Mucosa of descending colon (tissue), 3 donors: Measurements from ENCODE around the gene SIK3. TPM values are rescaled to one million over a fixed set of nuclear protein-coding genes. Genes with fewer than 3 reads are reported as not detected.
A peak's percentile ranks its signal among the peaks of the same experiment; 100 is the strongest.

Experiments used
- ATAC-seq: fragments of 200-7000 bp; cut with Tn5 transposase; one replicate; pipeline ENCODE4 v1.9.1; 2020; ENCODE audit warnings: mild to moderate bottlenecking, moderate library complexity
- DNase-seq, 3 donors: peaks; one replicate each; pipeline ENCODE4 v3.0.0-alpha.2; 2020
- H3K36me3 ChIP-seq: fragments of 200-600 bp; one replicate; pipeline ENCODE4 v1.8.0; 2021; ENCODE audit warnings: low read depth, mild to moderate bottlenecking
- H3K4me1 ChIP-seq: fragments of 200-600 bp; one replicate; pipeline ENCODE4 v1.8.0; 2021; ENCODE audit warnings: low read depth, mild to moderate bottlenecking
- H3K4me3 ChIP-seq: fragments of 200-600 bp; one replicate; pipeline ENCODE4 v1.8.0; 2021; ENCODE audit warnings: mild to moderate bottlenecking
- H3K9me3 ChIP-seq: fragments of 200-600 bp; one replicate; pipeline ENCODE4 v1.8.0; 2021; ENCODE audit warnings: mild to moderate bottlenecking
- CTCF ChIP-seq: fragments of 200-600 bp; IDR thresholded peaks from one replicate; pipeline ENCODE4 v1.8.0; 2022; ENCODE audit warnings: antibody characterized with exemption, mild to moderate bottlenecking
- intact Hi-C, 2 donors: fragments of 100-400 bp; cut with DNase I in 1 of 2; cut with micrococcal nuclease in 1 of 2; formaldehyde crosslinking; loops; one replicate each; pipeline versions ENCODE4 v1.11.0 to v1.11.1; 2022; cut with DNase I, micrococcal nuclease
- total RNA-seq, 3 donors: library from RNA; stranded (reverse); fragmentation: NEBNext Ultra II Directional in 2 of 3; extraction: Animal tissue kit (Norgen Biotek cat#: 25700) in 2 of 3; gene quantifications; one replicate each; pipeline versions ENCODE4 v1.2.1 to v1.2.4, GENCODE V29; 2021 to 2023
- donor health status: DM: no; HTN: no; CAD: no; lungs with moderate emphysema.
- donor health status: DM: no; HTN: no; CAD: no.
- donor health status: DM: no; HTN: yes; CAD: no.

The SIK3 gene
- total RNA-seq, 3 donors from 2014 or later: 28.1 to 55.6 (median 41.8) TPM

- DNase-seq (no peak), ATAC-seq (peak; percentile 72)
- Histone ChIP-seq H3K4me3 (no peak overlapping the region), H3K9me3 (no peaks in the 10 kb centered on the region), H3K36me3 (no peaks in the 10 kb centered on the region), H3K4me1 (no peaks in the 10 kb centered on the region)
- no peak for TF ChIP-seq CTCF
- intact Hi-C loops: no loop called here
Measured at GRCh38 chr11:116888884-116889549, 209.2 kb downstream of the SIK3 start.

DNA sequence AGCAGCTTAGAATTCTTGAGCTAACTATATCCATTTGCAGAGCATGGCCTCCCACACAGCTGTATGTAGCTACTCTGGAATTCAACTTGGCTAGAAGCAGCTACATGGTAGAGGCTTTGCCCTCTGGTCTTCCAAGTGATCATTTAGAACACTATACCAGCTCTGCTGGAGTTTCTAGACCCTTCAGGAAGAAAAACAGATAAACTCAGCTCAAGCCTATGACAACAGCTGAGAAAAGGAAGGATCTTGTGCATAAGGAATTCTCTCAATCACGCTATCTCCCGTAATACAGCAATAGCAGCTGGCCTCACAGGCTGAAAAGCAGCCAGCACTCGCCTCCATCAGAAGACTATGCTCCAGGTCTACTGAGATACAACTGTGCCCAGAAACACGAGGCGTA is 210.2 kb downstream of the SIK3 start:
- intact Hi-C loops: no loop called here

DNA sequence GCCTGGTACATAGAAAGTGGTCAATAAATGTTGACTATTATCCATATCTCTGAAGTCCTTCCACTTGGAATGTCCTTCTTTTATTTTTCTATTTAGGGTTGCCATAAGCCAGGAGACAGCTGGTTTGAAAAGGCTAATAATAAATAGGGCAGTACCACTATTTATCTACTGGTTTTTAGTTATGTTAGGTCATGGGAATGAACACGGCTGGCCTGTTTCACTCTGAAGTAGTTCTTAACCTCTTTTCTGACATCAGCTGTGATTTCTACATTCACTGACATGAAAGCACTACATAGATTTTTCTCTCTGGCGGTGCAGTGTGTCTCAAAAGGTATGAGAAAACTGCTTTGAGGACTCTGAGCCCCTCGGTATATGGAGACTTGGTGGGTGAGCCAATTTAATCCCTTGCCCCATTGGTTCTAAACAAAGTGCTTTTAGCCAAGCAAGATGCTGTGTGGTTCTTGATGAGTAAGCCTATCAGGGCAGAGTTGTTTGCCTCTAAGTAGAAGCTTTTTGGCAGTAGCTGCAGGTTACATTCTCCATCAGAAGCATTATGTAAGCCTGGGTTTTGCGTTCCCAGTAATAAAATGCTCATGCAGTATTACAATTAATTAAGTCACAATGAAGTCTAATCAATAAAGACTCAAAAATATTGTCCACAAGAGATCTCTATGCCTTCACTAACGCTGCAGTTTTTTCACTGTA is 212.1 kb downstream of the SIK3 start:
- no peak for TF ChIP-seq CTCF
- DNase-seq: no peak
- intact Hi-C loops: no loop called here

More for the DNA sequence above, 210.2 kb downstream of the SIK3 start:
- H3K9me3 ChIP-seq: no peaks in the 10 kb centered on the region
- H3K4me1 ChIP-seq: no peaks in the 10 kb centered on the region
- DNase-seq (no peak), ATAC-seq (no peak)
- no peak for TF ChIP-seq CTCF
- H3K36me3 ChIP-seq: no peaks in the 10 kb centered on the region
- no peak overlapping the region for H3K4me3 ChIP-seq

DNA sequence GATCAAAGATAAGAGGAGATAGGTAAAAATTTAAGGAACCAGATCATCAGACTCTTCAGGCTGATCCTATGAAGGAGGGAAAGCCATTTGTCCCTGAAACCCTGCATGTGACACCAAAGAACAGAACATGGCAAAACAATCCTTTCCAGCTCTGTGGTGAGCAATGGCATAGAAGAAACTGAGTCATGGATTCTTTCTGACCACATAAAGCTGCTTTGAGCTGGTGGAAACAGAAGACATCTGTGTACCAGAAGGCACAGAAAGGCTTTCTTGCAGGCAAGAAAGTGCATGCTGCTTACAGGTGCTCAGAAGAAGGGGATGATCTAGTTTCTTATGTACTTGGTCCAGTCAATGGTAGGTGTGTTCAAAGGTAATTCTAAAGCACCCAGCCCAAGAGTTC is 215.8 kb downstream of the SIK3 start:
- intact Hi-C loops: loop anchor here in 1 of 2 donors (5.0 kb wide), 1 partner anchor 215 kb away; the partner anchor contains the start of gene SIK3

More for the DNA sequence above, 212.1 kb downstream of the SIK3 start:
- H3K36me3 ChIP-seq: no peaks in the 10 kb centered on the region
- no peaks in the 10 kb centered on the region for H3K9me3 ChIP-seq
- ATAC-seq: peak; percentile 9
- H3K4me3 ChIP-seq: no peak overlapping the region
- no peaks in the 10 kb centered on the region for H3K4me1 ChIP-seq

GRCh38 chr11:116881143-116881542 is 217.1 kb downstream of the SIK3 start:
- H3K9me3 ChIP-seq: no peaks in the 10 kb centered on the region
- H3K4me1 ChIP-seq: no peaks in the 10 kb centered on the region
- no peak for ATAC-seq
- intact Hi-C loops: loop anchor here in 1 of 2 donors (5.0 kb wide), 1 partner anchor 216 kb away; the partner anchor contains the start of gene SIK3
- H3K36me3 ChIP-seq: no peaks in the 10 kb centered on the region
- DNase-seq: no peak
- H3K4me3 ChIP-seq: no peak overlapping the region
- no peak for TF ChIP-seq CTCF

More for the DNA sequence above, 215.8 kb downstream of the SIK3 start:
- H3K4me1 ChIP-seq: no peaks in the 10 kb centered on the region
- TF ChIP-seq CTCF: no peak
- ATAC-seq (no peak), DNase-seq (no peak)
- no peak overlapping the region for H3K4me3 ChIP-seq
- H3K36me3 ChIP-seq: no peaks in the 10 kb centered on the region
- no peaks in the 10 kb centered on the region for H3K9me3 ChIP-seq
